ENCODE data around the gene P2RY2. TPM values are rescaled to one million over a fixed set of nuclear protein-coding genes. Genes with fewer than 3 reads are reported as not detected.

Gene P2RY2
- total and polyA plus RNA-seq, 4 donors: 1.8 to 3.7 (median 2.2) TPM

GRCh38 chr11:73248526-73249185 lies 30.6 kb downstream of the P2RY2 start:
- no peaks in the 10 kb centered on the region for H3K36me3 ChIP-seq (ENCODE audit: control insufficient read depth in 4 of 4, insufficient read depth in 3 of 4, low read depth in 1 of 4, low read length in 3 of 4)
- TF ChIP-seq MAX (IDR thresholded peaks at IDR 0.05) (no peak), RAD21 (IDR thresholded peaks at IDR 0.05) (no peak), FOXA1 (IDR thresholded peaks at IDR 0.05) (no peak), ZBTB33 (IDR thresholded peaks at IDR 0.05) (no peak), CTCF (IDR thresholded peaks at IDR 0.05; ENCODE audit: low read depth, low read length, missing input control) (no peak), HNF4G (IDR thresholded peaks at IDR 0.05) (no peak), RXRA (IDR thresholded peaks at IDR 0.05) (no peak), ATF3 (IDR thresholded peaks at IDR 0.05) (no peak), TAF1 (conservative IDR thresholded peaks at IDR 0.05) (no peak), NR2F2 (IDR thresholded peaks at IDR 0.05) (no peak), EGR1 (IDR thresholded peaks at IDR 0.05; ENCODE audit: low read depth in 2 of 2) (no peak), SP1 (IDR thresholded peaks at IDR 0.05) (no peak), JUND (IDR thresholded peaks at IDR 0.05) (no peak)
- no peak overlapping the region for H3K4me3 ChIP-seq (ENCODE audit: low read depth in 1 of 3, low read length in 3 of 3)
- DNase-seq (ENCODE audit: low spot score): no peak
- no peaks in the 10 kb centered on the region for H3K9me3 ChIP-seq (ENCODE audit: control insufficient read depth in 4 of 4, low read length in 3 of 4)
- no peak overlapping the region for H3K27ac ChIP-seq (ENCODE audit: low read depth in 1 of 2, low read length in 2 of 2)
- no peaks in the 10 kb centered on the region for H3K4me1 ChIP-seq (ENCODE audit: control insufficient read depth in 4 of 4, insufficient read depth in 4 of 4, low read length in 3 of 4)
- no peak overlapping the region for H3K9ac ChIP-seq (ENCODE audit: low read depth in 1 of 2, low read length in 2 of 2)
- H3K27me3 ChIP-seq (ENCODE audit: control insufficient read depth in 4 of 4, insufficient read depth in 4 of 4, low read length in 3 of 4): no peaks in the 10 kb centered on the region
- 98% methylated on average over 3 of the region's 3 CpGs for WGBS

- 90% methylated on average over 5 of the region's 5 CpGs for WGBS
- no peak for DNase-seq (ENCODE audit: low spot score)
Observed at GRCh38 chr11:73249304-73249703, 31.2 kb downstream of the P2RY2 start.

More at GRCh38 chr11:73249304-73249703, 31.2 kb downstream of the P2RY2 start:
- no peaks in the 10 kb centered on the region for H3K36me3 ChIP-seq (ENCODE audit: control insufficient read depth in 4 of 4, insufficient read depth in 3 of 4, low read depth in 1 of 4, low read length in 3 of 4)
- no peaks in the 10 kb centered on the region for H3K4me1 ChIP-seq (ENCODE audit: control insufficient read depth in 4 of 4, insufficient read depth in 4 of 4, low read length in 3 of 4)
- H3K4me3 ChIP-seq (ENCODE audit: low read depth in 1 of 3, low read length in 3 of 3): no peak overlapping the region
- H3K27me3 ChIP-seq (ENCODE audit: control insufficient read depth in 4 of 4, insufficient read depth in 4 of 4, low read length in 3 of 4): no peaks in the 10 kb centered on the region
- H3K27ac ChIP-seq (ENCODE audit: low read depth in 1 of 2, low read length in 2 of 2): no peak overlapping the region
- no peak for TF ChIP-seq NR2F2 (IDR thresholded peaks at IDR 0.05)
- no peak for TF ChIP-seq TAF1 (conservative IDR thresholded peaks at IDR 0.05)
- no peak for TF ChIP-seq RXRA (IDR thresholded peaks at IDR 0.05)
- TF ChIP-seq FOXA1 (IDR thresholded peaks at IDR 0.05): no peak
- H3K9ac ChIP-seq (ENCODE audit: low read depth in 1 of 2, low read length in 2 of 2): no peak overlapping the region
- H3K9me3 ChIP-seq (ENCODE audit: control insufficient read depth in 4 of 4, low read length in 3 of 4): no peaks in the 10 kb centered on the region

Data from liver (tissue), 9 donors.